ENCODE measurements around the gene PDHB.
A peak's percentile ranks its signal among the peaks of the same experiment; 100 is the strongest.

The PDHB gene

DNA sequence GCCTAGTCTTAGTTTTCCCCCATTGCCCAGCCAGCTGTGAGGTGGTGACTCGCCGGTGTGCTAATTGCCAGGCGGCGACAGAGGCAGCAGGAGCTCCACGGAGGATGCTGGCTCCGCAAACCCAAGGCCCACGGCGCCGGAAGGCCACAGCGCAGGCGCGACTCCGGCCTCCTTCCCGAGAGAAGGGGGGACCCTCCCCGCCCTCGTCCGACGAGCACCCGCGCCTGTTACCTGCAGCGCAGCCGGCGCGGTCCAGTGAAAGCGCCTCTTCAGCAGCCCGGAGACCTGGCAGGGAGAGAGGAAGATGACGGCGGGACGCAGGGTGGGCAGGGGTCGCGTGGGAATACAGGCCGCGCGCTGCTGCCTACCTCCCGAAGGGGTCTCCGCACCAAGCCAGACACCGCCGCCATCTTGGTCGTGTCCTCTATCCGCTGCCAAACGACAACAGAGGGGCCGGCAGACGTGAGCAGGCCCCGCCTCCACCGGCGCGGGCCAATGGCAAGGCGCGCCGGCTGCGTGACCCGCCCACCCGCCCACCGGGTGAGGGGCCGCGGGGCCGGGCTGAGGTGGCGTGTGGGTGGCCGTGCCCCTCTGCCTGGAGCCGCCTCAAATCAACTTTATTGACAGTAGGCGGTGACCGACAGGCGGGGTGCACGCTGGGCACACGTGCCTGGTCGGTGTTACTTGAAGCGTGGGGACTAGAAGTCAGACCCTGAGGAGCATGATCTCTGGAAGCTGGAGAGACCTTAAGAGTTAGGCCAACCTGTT, at the start of gene PDHB:
Gene PDHB (minus strand): TSS at position 433 of the 768 bp plus-strand sequence. CDS start 23 bp downstream, at position 410.
- Histone ChIP-seq H3K27me3 (ENCODE audit: control insufficient read depth, insufficient read depth, low read length) (no peaks in the 10 kb centered on the region), H3K9ac (ENCODE audit: low read depth, low read length) (peak within 1 kb of the TSS; percentile 93), H3K9me3 (ENCODE audit: control insufficient read depth, insufficient read depth, low read length) (no peaks in the 10 kb centered on the region), H3K4me3 (ENCODE audit: low read depth, low read length) (peak within 1 kb of the TSS; percentile 95), H3K4me1 (ENCODE audit: control insufficient read depth, insufficient read depth, low read length) (peaks cover 21% of the 10 kb centered on the region), H3K36me3 (ENCODE audit: control insufficient read depth, insufficient read depth, low read length) (peaks cover 21% of the 10 kb centered on the region)

DNA sequence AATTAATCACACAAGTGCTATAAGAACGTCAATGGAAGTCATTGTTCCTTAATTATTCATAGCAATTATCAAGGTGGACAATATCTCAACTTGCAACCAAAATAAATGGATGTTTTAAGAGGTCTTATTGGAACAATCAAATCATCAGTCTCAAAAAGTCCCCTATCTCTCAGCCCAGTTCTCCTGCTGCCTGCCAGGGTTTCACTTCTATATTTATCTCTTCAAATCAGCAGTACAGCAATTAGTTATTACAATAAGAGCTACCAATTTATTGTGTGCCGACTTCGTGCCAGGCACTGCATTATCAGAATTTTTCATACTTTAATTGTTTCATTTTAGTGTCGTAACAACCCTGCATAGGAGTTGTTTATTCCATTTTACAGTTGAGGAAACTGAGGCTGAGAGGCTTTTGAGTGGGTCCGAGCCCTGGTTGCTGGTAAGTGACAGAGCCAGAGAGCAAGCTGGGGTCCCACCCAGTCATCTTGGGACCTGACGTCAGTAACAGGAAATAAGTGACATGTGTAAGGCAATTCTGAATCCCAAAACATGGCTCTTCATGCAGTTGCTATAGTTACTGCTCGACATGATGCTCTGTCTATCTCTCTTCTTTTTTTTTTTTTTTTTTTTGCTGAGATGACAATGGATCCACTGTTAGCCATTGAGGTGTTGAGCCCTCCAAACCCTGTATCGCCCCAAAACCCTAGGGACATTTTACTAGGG, 49.4 kb upstream of the PDHB start:
- Histone ChIP-seq H3K27me3 (ENCODE audit: control insufficient read depth, insufficient read depth, low read length) (peaks cover 13% of the 10 kb centered on the region), H3K9me3 (ENCODE audit: control insufficient read depth, insufficient read depth, low read length) (no peaks in the 10 kb centered on the region), H3K9ac (ENCODE audit: low read depth, low read length) (no peak overlapping the region), H3K4me3 (ENCODE audit: low read depth, low read length) (no peak overlapping the region), H3K4me1 (ENCODE audit: control insufficient read depth, insufficient read depth, low read length) (no peaks in the 10 kb centered on the region), H3K36me3 (ENCODE audit: control insufficient read depth, insufficient read depth, low read length) (no peaks in the 10 kb centered on the region)

DNA sequence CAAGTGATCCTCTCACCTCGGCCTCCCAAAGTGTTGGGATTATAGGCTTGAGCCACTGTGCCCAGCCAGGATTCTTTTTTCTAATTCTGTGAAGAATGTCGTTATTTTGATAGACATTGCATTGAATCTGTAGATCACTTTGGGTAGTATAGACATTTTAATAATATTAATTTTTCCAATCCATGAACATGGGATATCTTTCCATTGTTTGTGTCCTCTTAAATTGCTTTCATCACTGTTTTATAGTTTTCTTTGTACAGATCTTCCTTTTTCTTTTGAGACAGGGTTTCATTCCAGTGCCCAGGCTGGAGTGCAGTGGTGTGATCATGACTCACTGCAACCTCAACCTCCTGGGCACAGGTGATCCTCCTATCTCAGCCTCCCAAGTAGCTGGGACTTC, 46.7 kb upstream of the PDHB start:
- H3K27me3 ChIP-seq (ENCODE audit: control insufficient read depth, insufficient read depth, low read length): no peaks in the 10 kb centered on the region
- no peak overlapping the region for H3K4me3 ChIP-seq (ENCODE audit: low read depth, low read length)
- no peaks in the 10 kb centered on the region for H3K9me3 ChIP-seq (ENCODE audit: control insufficient read depth, insufficient read depth, low read length)
- H3K4me1 ChIP-seq (ENCODE audit: control insufficient read depth, insufficient read depth, low read length): no peaks in the 10 kb centered on the region
- no peaks in the 10 kb centered on the region for H3K36me3 ChIP-seq (ENCODE audit: control insufficient read depth, insufficient read depth, low read length)
- no peak overlapping the region for H3K9ac ChIP-seq (ENCODE audit: low read depth, low read length)

GRCh38 chr3:58478781-58479180, 45.1 kb upstream of the PDHB start:
- Histone ChIP-seq H3K4me1 (ENCODE audit: control insufficient read depth, insufficient read depth, low read length) (no peaks in the 10 kb centered on the region), H3K9me3 (ENCODE audit: control insufficient read depth, insufficient read depth, low read length) (no peaks in the 10 kb centered on the region), H3K36me3 (ENCODE audit: control insufficient read depth, insufficient read depth, low read length) (no peaks in the 10 kb centered on the region), H3K4me3 (ENCODE audit: low read depth, low read length) (no peak overlapping the region), H3K27me3 (ENCODE audit: control insufficient read depth, insufficient read depth, low read length) (no peaks in the 10 kb centered on the region), H3K9ac (ENCODE audit: low read depth, low read length) (no peak overlapping the region)

GRCh38 chr3:58474967-58475578, 41.4 kb upstream of the PDHB start:
- no peaks in the 10 kb centered on the region for H3K36me3 ChIP-seq (ENCODE audit: control insufficient read depth, insufficient read depth, low read length)
- H3K9ac ChIP-seq (ENCODE audit: low read depth, low read length): no peak overlapping the region
- no peaks in the 10 kb centered on the region for H3K27me3 ChIP-seq (ENCODE audit: control insufficient read depth, insufficient read depth, low read length)
- peaks cover 10% of the 10 kb centered on the region for H3K4me1 ChIP-seq (ENCODE audit: control insufficient read depth, insufficient read depth, low read length)
- H3K4me3 ChIP-seq (ENCODE audit: low read depth, low read length): no peak overlapping the region
- no peaks in the 10 kb centered on the region for H3K9me3 ChIP-seq (ENCODE audit: control insufficient read depth, insufficient read depth, low read length)

- H3K9ac ChIP-seq (ENCODE audit: low read depth, low read length): no peak overlapping the region
- no peak overlapping the region for H3K4me3 ChIP-seq (ENCODE audit: low read depth, low read length)
- H3K4me1 ChIP-seq (ENCODE audit: control insufficient read depth, insufficient read depth, low read length): peaks cover 10% of the 10 kb centered on the region
- H3K9me3 ChIP-seq (ENCODE audit: control insufficient read depth, insufficient read depth, low read length): no peaks in the 10 kb centered on the region
- H3K36me3 ChIP-seq (ENCODE audit: control insufficient read depth, insufficient read depth, low read length): no peaks in the 10 kb centered on the region
- no peaks in the 10 kb centered on the region for H3K27me3 ChIP-seq (ENCODE audit: control insufficient read depth, insufficient read depth, low read length)
Measured at GRCh38 chr3:58474348-58474911, 40.8 kb upstream of the PDHB start.

- Histone ChIP-seq H3K27me3 (ENCODE audit: control insufficient read depth, insufficient read depth, low read length) (no peaks in the 10 kb centered on the region), H3K9ac (ENCODE audit: low read depth, low read length) (no peak overlapping the region), H3K9me3 (ENCODE audit: control insufficient read depth, insufficient read depth, low read length) (no peaks in the 10 kb centered on the region), H3K36me3 (ENCODE audit: control insufficient read depth, insufficient read depth, low read length) (no peaks in the 10 kb centered on the region), H3K4me1 (ENCODE audit: control insufficient read depth, insufficient read depth, low read length) (peaks cover 10% of the 10 kb centered on the region), H3K4me3 (ENCODE audit: low read depth, low read length) (no peak overlapping the region)
Measured at GRCh38 chr3:58473275-58473674, 39.6 kb upstream of the PDHB start.

DNA sequence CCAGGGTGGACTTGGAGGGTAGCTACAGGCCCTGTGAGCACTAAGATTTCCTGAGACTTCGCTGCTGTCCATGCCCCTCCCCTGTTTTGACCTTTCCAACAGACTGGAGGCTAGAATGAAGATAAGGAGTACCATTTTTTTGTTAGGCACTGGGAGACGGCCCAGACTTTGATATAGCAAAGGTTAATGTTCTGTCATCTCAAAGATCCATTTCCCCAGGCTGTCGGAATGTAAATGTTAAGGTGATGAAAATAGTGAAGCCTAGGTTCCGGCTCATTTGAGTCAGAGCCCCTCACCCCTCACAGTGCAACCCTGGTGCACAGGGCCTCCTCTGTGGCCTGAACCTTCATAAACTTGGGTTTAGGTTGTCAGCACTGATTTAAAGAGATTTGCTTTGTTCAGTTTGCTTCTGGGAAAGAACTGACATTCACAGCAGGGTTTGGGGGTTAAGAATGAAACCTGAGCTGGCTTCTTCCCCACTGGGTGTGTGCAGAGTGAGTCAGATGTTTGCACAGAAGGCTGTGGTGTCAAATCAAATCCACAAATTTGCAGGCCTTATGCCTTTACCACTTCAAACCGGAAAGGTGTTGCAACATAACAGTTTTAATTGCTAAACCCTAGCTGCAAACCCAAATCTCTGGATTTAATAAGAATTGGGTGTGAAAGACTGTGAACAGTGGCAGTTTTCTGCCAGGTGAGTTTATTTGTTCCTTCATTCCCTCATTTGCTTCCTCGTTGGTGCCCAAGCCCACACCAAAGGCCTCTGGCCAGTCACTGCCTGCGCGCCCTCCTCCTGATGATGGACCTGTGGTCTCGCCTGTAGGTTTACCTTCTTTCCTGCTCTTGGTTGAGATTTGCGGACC, 37.6 kb upstream of the PDHB start:
- H3K36me3 ChIP-seq (ENCODE audit: control insufficient read depth, insufficient read depth, low read length): no peaks in the 10 kb centered on the region
- H3K9me3 ChIP-seq (ENCODE audit: control insufficient read depth, insufficient read depth, low read length): no peaks in the 10 kb centered on the region
- H3K4me1 ChIP-seq (ENCODE audit: control insufficient read depth, insufficient read depth, low read length): peaks cover 10% of the 10 kb centered on the region
- H3K9ac ChIP-seq (ENCODE audit: low read depth, low read length): no peak overlapping the region
- no peaks in the 10 kb centered on the region for H3K27me3 ChIP-seq (ENCODE audit: control insufficient read depth, insufficient read depth, low read length)
- no peak overlapping the region for H3K4me3 ChIP-seq (ENCODE audit: low read depth, low read length)

GRCh38 chr3:58470363-58471024, 36.9 kb upstream of the PDHB start:
- Histone ChIP-seq H3K4me1 (ENCODE audit: control insufficient read depth, insufficient read depth, low read length) (peaks cover 10% of the 10 kb centered on the region), H3K9ac (ENCODE audit: low read depth, low read length) (no peak overlapping the region), H3K36me3 (ENCODE audit: control insufficient read depth, insufficient read depth, low read length) (no peaks in the 10 kb centered on the region), H3K4me3 (ENCODE audit: low read depth, low read length) (no peak overlapping the region), H3K9me3 (ENCODE audit: control insufficient read depth, insufficient read depth, low read length) (no peaks in the 10 kb centered on the region), H3K27me3 (ENCODE audit: control insufficient read depth, insufficient read depth, low read length) (no peaks in the 10 kb centered on the region)

GRCh38 chr3:58469096-58469495, 35.5 kb upstream of the PDHB start:
- no peak overlapping the region for H3K4me3 ChIP-seq (ENCODE audit: low read depth, low read length)
- no peaks in the 10 kb centered on the region for H3K36me3 ChIP-seq (ENCODE audit: control insufficient read depth, insufficient read depth, low read length)
- H3K27me3 ChIP-seq (ENCODE audit: control insufficient read depth, insufficient read depth, low read length): no peaks in the 10 kb centered on the region
- H3K9me3 ChIP-seq (ENCODE audit: control insufficient read depth, insufficient read depth, low read length): no peaks in the 10 kb centered on the region
- peaks cover 10% of the 10 kb centered on the region for H3K4me1 ChIP-seq (ENCODE audit: control insufficient read depth, insufficient read depth, low read length)
- no peak overlapping the region for H3K9ac ChIP-seq (ENCODE audit: low read depth, low read length)
